ENCODE results near the gene ARMC6.

DNA sequence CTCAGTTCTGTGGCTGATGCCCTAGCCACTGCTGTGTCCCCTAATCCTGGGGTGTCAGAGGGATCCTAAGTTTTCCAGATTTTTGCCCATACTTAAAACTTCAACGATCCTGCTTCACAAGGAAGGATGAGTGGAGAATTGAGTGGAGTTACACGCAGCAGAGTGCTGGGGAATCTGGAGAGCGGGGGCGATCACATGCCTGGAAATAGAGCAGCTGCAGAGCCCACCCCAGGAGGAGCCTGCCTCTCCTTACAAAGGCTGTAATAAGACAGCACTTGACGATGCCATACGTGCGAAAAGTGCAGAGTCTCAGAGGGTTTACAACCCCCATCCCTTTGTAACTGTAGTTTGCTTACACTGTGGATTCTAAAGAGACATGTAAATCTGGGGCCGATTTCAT, 40.7 kb upstream of the ARMC6 start:
- no peak for TF ChIP-seq EZH2 (IDR thresholded peaks at IDR 0.05; ENCODE audit: borderline replicate concordance, insufficient read depth, low read length, poor library complexity, severe bottlenecking)
- no peak for TF ChIP-seq CTCF (IDR thresholded peaks at IDR 0.05; ENCODE audit: poor library complexity, severe bottlenecking)
- TF ChIP-seq EP300 (conservative IDR thresholded peaks at IDR 0.05; ENCODE audit: poor library complexity, severe bottlenecking), result no peak
- TF ChIP-seq SMC3 (conservative IDR thresholded peaks at IDR 0.05; ENCODE audit: poor library complexity), result no peak
- TF ChIP-seq POLR2AphosphoS5 (IDR thresholded peaks at IDR 0.05), result no peak
- no peak for TF ChIP-seq TAF1 (IDR thresholded peaks at IDR 0.05; ENCODE audit: low read depth)
